Stimulated activated CD8-positive, alpha-beta memory T cell treated with anti-CD3 and anti-CD28 coated beads, Interleukin-4, amount 100 ng/mL, for 4 hours (primary cell): ENCODE measurements around the gene KYAT1.
"Not testable (repeated sequence)": the region's sequence is repeated elsewhere in the genome, so short reads cannot be mapped to it uniquely, and the experiment has no call there.

ENCODE experiments used
- DNase-seq, 2 donors: peaks; one replicate each; pipeline ENCODE4 v3.0.0-alpha.2; 2020; ENCODE audit warnings: low read depth in 2 of 2, low spot score in 1 of 2

KYAT1 gene

DNA sequence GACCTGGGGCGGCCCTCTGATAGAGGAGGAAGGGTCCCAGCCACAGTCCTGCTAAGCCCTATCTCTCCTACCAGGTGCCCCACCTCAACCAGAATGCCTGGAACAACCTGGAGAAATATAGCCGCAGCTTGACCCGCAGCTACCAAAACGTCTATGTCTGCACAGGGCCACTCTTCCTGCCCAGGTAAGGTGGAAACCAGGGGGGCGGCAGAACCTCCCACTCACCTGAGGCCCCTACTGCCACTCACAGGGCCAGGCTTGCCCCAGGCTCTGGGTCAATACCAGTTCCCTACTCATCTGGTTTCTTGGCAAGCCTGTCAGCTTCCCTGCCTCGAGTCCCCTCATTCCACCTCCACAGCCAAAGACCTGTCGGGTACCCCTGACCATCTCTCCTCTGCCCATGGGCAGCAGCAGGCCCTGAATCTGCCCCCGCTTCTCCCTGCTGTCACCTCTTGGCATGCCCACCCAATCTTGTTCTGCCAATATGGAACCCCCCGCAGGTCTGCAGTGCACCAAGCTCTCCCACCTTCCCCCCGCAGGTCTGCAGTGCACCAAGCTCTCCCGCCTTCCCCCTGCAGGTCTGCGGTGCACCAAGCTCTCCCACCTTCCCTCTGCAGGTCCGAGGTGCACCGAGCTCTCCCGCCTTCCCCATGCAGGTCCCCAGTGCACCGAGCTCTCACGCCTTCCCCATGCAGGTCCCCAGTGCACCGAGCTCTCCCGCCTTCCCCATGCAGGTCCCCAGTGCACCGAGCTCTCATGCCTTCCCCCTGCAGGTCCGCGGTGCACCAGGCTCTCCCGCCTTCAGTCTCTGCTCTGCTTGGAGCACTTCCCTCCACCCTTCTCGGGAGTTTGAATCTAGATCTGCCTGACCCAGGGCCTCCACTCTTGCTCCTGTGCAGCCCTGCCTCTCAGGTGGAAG is 60.8 kb downstream of the KYAT1 start:
- no peak for DNase-seq

GRCh38 chr9:128819716-128820664 is 61.8 kb downstream of the KYAT1 start:
- DNase-seq, result no peak

DNA sequence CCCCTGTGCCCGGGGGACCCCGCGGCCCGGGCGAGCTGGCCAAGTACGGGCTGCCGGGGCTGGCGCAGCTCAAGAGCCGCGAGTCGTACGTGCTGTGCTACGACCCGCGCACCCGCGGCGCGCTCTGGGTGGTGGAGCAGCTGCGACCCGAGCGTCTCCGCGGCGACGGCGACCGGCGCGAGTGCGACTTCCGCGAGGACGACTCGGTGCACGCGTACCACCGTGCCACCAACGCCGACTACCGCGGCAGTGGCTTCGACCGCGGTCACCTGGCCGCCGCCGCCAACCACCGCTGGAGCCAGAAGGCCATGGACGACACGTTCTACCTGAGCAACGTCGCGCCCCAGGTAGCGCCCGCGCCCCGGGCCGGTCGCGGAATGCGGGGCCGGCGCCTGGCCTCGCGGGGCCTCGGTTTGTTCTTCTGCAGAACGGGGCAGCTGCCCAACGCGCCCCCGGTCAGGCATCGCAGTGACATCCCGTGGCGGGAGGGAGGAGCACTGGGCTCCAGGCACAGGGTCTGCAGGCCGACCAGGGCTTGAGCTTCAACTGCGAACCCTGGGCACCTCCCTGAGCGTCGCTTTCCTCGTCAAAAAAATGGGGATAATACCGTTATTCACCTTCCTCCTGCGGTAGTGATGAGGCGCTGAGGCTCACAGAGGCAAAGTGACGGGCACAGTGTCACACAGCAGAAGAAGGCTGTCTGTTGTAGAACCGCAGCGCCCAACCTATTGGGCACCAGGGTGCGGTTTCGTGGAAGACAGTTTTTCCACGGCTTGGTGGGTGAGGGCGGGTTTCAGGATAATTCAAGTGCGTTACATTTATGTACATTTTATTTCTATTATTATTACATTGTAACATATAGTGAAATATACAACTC is 62.7 kb downstream of the KYAT1 start:
- peak in 1 of 2 donors; percentile 9 for DNase-seq

GRCh38 chr9:128818099-128818838 is 63.5 kb downstream of the KYAT1 start, which contains the start of gene ENDOG:
TSS of gene ENDOG (plus strand) at chr9:128818500. CDS start at chr9:128818685, 185 bp downstream.
- DNase-seq, result peak; percentile 94 to 95

- DNase-seq, result no peak
Observed at GRCh38 chr9:128810873-128811272, 70.9 kb downstream of the KYAT1 start.

DNA sequence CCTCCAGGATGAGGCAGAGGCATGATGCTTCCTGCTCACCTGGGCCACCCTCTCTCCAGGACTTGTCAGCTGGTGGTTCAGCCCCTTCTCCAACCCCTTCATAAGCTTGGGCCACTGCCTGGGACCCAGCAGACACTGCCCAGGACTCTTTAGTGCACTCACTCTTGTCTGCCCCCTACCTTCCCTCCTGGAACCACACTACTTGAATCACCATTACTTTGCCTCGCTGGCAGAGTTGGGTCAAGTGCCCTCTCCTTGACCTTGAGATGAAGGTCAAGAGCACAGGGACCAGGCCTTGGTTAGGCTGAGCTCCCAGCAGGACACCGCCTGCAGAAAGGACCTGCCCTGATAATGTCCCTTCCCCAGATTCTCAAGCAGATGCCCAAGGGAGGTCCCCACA is 71.9 kb downstream of the KYAT1 start:
- no peak for DNase-seq

- no peak for DNase-seq
Observed at GRCh38 chr9:128809036-128809599, 72.6 kb downstream of the KYAT1 start.

GRCh38 chr9:128808543-128808942 is 73.2 kb downstream of the KYAT1 start:
- no peak for DNase-seq

GRCh38 chr9:128807827-128808226 is 73.9 kb downstream of the KYAT1 start:
- DNase-seq, result no peak

DNA sequence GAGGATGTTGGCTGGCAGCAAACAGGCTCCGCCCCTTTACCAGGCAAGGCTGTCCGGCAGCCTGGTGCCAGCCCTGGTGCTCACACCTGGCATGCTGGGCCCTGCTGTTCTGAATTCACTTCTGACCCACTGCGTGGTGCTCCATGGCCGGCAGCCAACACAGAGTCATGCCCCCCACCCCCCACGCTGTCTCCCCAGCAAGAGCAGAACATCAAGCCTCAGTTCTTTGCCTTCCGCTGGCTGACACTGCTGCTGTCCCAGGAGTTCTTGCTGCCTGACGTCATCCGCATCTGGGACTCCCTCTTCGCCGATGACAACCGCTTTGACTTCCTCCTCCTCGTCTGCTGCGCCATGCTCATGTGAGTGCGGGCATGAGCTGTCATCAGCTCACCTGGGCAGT is 76.1 kb downstream of the KYAT1 start:
- no peak for DNase-seq

GRCh38 chr9:128802482-128802881 is 79.3 kb downstream of the KYAT1 start:
- no peak for DNase-seq

DNA sequence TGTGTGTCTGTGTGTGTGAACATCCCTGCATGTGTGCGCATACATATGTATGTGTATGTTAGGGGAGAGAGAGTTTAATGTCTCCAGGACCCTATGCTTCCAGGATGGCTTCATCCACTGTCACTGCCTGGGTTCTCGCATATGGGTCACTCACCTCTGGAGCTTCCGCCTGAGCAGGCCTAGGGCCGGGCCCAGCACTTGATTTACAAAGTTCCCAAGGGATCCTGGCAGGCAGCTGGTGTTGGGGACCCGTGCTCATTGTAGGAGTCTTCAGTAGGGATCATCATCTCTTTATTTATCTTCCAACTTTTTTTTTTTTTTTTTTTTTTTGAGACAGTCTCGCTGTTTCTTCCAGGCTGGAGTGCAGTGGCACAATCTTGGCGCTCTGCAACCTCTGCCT is 81.7 kb downstream of the KYAT1 start:
- DNase-seq, result no peak

GRCh38 chr9:128798896-128799295 is 82.9 kb downstream of the KYAT1 start:
- no peak for DNase-seq

- DNase-seq, result not testable (repeated sequence)
Observed at GRCh38 chr9:128794961-128795360, 86.8 kb downstream of the KYAT1 start.

DNA sequence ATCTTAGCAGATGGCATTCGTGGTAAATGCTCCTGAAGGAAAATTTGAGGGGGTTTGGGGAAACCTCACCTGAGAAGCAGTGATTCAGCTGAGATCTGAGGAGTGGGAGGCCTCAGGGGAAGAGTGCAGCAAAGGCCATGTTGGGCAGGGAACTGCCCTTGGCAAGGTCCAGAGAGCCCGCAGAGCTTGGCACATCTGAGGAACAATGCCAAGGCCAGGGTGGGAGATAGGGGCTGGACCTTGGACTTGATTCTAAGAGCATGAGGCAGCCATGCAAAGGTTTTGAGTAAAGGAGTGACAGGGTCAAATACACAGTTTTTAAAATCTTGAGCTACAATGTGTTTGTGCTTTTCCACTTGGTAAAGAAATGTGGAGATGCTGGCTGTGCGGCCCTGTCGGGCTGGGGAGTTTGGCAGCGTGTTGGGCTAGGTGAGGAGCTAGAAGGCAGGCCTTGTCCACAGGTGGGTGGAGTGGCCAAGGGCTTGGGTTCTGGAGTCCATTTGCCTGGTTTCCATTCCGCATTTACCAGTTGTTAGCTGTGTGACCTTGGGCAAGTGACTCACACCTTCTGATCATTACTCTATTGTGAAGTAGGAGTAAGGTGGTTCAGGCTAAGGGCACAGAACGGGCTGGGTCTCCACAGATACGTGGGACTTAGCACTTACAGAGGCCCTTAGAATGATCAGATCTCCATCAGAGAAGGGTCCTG is 88.6 kb downstream of the KYAT1 start:
- no peak for DNase-seq

DNA sequence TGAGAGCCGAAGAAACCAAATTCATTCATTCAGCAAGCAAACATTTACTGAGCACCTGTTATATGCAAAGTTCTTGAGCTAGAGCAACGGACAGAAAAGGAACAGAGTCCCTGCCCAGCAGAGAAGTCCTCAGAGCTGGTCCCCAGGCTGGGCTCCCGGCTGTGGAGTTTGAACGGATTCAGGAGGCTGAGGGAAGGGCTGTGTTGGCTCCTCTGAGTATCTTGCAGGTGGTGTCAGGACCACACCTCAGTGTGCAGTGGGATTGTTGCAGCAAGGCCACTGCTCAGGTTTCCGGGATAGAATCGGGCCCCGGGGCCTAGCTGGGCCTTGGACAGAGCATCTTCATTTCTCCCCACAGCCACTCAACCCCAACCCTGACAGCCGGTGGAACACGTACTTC is 89.6 kb downstream of the KYAT1 start:
- no peak for DNase-seq

- no peak for DNase-seq
Observed at GRCh38 chr9:128790536-128790935, 91.2 kb downstream of the KYAT1 start.

DNA sequence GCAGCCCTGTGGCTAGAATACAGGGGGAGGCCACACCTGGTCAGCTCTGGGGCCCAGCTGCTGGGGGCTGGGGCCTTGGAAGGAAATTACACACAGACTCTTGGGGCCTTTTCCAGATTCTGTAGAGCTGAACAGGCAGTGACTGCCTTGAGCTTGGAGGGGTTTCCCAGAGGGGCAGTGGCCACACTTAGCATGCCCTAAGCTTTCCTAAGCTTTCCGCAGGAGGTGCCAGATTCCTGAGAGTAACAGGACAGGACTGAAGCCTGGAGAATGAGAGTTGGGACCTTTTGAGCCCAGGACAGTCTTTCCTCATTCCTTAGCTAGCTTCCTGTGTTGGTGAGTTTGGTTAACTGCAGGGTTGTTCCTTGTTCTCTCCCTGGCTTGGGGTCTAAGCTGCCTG is 93.3 kb downstream of the KYAT1 start:
- no peak for DNase-seq

DNA sequence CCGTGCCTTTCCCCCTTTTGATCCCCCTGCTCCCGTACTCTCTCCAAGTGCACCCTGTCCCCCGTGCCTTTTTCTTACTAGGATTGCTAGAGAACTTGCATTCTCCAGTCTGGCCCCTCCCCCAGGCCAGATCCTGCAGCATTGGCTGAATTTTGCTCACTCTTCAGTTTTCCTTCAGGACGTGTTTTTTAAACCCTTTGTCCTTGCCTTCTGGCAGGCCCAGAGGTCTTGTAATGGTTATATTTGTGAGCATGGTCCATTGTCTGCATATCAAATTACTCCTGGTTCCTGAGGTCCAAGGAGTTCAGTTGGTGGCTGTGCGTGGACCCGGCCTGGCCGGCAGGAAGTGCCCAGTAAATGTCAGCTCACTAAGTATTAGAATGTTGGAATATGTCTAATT is 94.1 kb downstream of the KYAT1 start:
- DNase-seq, result no peak
